ENCODE data around the gene NRXN3.

DNA sequence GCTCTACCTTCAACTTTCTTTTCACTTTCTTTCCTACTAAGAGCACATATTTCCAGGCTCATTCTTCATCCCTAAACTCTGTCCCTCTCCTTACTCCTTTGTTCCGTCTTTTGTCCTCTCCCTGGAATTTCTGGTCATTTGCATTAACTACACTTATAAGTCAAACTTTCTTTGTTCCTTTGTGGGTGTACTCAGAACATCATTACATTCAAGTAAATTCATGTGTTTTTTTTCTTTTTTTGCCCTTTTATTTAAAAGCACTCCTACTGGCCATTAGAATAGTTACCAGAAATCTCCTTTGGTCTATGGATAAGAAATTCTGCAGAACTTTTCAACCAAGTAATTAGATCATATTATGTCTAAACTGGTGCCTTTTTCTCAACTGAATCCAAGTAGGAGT, 1238.5 kb downstream of the NRXN3 start:
- TF ChIP-seq ZNF792 (tag by site-specific recombination; IDR thresholded peaks at IDR 0.05) (no peak), ZNF433 (tag by site-specific recombination; IDR thresholded peaks at IDR 0.05; ENCODE audit: low read depth) (no peak), ZNF274 (IDR thresholded peaks at IDR 0.05; ENCODE audit: low read length) (no peak), ZNF274 (tag by site-specific recombination; IDR thresholded peaks at IDR 0.05; ENCODE audit: borderline replicate concordance) (no peak), ZNF174 (tag by site-specific recombination; IDR thresholded peaks at IDR 0.05) (no peak), ZNF621 (tag by site-specific recombination; IDR thresholded peaks at IDR 0.05) (no peak)
- TF ChIP-seq, protein P1, sequence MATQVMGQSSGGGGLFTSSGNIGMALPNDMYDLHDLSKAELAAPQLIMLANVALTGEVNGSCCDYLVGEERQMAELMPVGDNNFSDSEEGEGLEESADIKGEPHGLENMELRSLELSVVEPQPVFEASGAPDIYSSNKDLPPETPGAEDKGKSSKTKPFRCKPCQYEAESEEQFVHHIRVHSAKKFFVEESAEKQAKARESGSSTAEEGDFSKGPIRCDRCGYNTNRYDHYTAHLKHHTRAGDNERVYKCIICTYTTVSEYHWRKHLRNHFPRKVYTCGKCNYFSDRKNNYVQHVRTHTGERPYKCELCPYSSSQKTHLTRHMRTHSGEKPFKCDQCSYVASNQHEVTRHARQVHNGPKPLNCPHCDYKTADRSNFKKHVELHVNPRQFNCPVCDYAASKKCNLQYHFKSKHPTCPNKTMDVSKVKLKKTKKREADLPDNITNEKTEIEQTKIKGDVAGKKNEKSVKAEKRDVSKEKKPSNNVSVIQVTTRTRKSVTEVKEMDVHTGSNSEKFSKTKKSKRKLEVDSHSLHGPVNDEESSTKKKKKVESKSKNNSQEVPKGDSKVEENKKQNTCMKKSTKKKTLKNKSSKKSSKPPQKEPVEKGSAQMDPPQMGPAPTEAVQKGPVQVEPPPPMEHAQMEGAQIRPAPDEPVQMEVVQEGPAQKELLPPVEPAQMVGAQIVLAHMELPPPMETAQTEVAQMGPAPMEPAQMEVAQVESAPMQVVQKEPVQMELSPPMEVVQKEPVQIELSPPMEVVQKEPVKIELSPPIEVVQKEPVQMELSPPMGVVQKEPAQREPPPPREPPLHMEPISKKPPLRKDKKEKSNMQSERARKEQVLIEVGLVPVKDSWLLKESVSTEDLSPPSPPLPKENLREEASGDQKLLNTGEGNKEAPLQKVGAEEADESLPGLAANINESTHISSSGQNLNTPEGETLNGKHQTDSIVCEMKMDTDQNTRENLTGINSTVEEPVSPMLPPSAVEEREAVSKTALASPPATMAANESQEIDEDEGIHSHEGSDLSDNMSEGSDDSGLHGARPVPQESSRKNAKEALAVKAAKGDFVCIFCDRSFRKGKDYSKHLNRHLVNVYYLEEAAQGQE (tag by site-specific recombination; IDR thresholded peaks at IDR 0.05): no peak
